Activated CD8-positive, alpha-beta memory T cell treated with anti-CD3 and anti-CD28 coated beads, Interleukin-2, amount 50 U/mL, for 48 hours (primary cell): ENCODE measurements around the gene CELA2A.
"Not testable (repeated sequence)": the region's sequence is repeated elsewhere in the genome, so short reads cannot be mapped to it uniquely, and the experiment has no call there.

Experiments
- DNase-seq: peaks from one replicate; pipeline ENCODE4 v3.0.0-alpha.2; 2020

CELA2A gene

GRCh38 chr1:15425521-15425920 lies 31.0 kb upstream of the CELA2A start:
- no peak for DNase-seq

DNA sequence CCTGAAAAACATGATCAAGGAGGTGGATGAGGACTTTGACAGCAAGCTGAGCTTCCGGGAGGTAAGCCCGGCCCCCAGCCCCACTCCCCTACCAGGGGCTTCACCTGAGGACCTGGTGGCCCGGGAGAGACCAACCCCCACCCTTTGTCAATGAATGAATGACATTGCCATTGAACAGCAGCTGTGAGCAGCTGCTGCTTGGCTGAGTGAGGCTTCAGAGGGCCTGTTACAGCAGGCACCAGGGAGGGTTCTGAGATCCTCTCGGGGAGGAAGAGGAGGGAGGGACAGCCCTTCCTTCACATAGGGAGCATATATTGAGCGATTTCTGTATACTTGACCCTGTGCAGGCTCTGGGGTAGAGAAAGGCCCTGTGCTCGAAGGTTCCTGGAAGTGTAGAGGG lies 30.6 kb upstream of the CELA2A start:
- DNase-seq: no peak

- DNase-seq: no peak
Observed at GRCh38 chr1:15426492-15427279, 29.8 kb upstream of the CELA2A start.

GRCh38 chr1:15427280-15427666 lies 29.3 kb upstream of the CELA2A start:
- no peak for DNase-seq

GRCh38 chr1:15428252-15428651 lies 28.3 kb upstream of the CELA2A start:
- not testable (repeated sequence) for DNase-seq

- DNase-seq: no peak
Observed at GRCh38 chr1:15428815-15429435, 27.6 kb upstream of the CELA2A start.

- DNase-seq: no peak
Observed at GRCh38 chr1:15429701-15430149, 26.8 kb upstream of the CELA2A start.

DNA sequence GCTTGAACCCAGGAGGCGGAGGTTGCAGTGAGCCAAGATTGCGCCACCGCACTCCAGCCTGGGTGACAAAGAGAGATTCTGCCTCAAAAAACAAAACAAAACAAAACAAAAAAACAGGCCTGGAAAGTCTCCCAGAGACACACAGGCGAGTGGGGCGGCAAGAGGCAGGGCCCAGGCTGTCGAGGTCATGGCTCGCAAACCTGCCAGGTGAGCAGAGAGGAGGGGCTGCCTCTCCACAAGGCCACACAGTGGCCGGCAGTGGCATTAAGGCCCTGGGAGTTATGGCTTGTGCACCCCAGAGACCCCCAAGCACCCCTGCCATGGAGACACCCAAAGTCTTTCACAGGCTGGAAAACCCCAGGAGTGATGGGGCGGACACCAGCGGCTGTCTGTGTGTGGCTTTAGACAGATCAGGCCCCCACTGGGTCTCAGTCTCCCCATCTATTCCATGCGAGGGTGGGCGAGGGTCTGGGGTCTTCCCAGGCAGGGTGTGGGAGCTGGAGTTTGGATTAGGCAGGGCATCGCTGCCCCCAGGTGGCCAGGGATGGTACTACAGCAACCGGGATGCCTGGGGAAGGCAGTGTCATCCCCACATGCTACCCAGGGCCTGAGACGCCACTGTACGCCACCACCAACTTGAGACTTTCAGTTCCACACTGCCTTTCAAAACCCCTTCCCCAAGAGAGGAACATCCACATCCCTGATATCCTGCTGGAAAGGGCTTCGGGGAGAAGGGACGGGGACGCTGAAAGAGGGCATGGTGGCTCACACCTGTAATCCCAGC lies 25.6 kb upstream of the CELA2A start:
- peak; percentile 95 for DNase-seq

GRCh38 chr1:15431571-15431948 lies 25.0 kb upstream of the CELA2A start:
- no peak for DNase-seq

DNA sequence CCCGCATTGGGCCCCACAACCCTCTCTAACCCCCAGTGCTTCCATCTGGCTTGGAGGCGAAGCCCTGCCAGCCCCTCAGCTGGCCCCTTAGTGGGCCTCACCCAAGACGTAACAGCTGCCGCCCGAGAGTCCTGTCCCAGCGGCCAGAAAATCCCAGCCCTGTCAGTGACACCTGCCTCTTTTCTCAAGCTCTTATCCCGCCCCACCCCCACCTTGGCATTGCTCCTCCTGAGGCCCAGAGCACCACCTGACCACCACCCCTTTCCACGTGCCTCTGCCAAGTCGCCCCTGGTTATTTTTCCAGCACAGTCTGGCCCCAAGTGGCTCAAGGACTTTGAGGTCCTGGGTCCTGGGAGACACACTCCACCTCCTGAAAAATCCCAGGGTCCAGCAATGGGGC lies 24.2 kb upstream of the CELA2A start:
- no peak for DNase-seq

- DNase-seq: no peak
Observed at GRCh38 chr1:15433471-15433870, 23.1 kb upstream of the CELA2A start.

GRCh38 chr1:15434739-15435138 lies 21.8 kb upstream of the CELA2A start:
- not testable (repeated sequence) for DNase-seq

DNA sequence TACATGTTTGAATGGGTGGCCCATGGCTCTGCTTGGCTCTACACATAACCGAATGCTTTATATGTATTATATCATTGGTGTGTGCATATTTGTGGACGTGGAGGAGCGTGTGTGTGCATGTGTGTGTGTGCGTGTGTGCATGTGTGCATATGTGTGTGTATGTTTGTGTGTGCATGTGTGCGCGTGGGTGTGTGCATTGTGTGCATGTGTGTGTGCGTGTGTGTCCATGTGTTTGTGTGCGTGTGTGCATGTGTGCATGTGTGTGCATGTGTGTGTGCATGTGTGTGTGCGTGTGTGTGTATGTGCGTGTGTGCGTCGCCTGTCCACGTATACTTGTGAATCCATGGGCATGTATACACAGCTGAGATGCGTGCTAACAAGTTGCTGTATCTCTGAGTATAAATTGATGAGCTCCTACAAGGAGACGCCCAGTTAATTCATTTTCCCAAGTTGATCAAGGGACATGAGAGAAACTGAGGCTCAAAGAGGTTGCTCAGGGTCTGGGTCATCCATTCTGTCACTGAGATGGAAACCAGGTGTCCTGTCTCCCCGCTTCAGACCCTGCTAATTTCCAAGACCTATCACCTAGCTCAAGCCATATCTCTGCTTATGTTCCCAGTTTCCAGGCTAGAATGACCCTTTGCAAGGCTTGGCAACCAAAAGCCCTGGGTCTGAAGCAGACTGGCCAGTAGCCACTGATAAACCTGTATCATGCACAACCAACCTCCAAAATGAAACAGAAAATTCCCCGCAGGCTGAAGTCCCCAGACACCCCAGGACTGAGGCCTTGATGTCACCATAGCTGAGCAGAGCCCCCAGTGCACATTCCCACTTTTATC lies 21.1 kb upstream of the CELA2A start:
- no peak for DNase-seq

DNA sequence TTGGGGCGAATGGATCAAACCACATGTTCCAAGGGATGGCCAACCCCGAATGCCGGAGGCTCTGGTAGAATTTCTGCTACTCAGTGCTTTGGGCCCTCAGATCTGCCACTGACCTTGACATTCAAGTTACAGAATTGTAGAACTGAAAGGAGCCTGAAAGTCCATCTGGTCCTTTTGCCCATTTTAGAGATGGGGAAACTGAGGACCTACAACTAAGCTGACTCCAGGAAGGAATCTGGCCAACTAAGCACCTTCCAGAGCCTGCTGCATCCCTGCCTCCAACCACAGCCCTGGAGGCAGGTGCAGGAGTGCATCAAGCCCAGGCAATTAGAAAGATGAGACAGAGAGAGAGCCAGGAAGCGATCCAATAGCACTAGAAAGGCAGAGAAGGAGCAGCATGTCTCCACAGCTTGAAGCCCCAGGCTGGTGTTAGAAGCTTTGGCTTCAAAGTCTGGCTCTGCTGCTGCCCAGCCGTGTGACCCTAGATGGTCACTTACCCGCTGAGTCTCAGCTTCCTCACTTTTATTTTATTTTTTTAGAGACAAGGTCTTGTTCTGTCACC lies 19.6 kb upstream of the CELA2A start:
- DNase-seq: no peak

DNA sequence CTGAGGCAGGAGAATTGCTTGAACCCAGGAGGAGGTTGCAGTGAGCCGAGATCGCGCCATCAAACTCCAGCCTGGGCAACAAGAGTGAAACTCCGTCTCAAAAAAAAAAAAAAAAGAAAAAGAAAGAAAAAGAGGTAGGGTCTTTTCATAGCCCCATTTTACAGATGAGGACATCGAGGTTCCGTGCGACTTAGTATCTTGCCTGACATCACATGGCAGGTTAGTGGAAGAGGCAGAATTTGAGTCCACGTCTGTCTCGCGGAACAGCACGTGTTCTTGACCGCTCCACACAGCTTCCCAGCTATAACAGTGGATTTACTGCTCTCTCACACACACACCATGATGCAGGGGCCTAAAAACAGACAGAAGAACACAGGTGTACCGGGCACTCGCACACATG lies 17.2 kb upstream of the CELA2A start:
- no peak for DNase-seq

DNA sequence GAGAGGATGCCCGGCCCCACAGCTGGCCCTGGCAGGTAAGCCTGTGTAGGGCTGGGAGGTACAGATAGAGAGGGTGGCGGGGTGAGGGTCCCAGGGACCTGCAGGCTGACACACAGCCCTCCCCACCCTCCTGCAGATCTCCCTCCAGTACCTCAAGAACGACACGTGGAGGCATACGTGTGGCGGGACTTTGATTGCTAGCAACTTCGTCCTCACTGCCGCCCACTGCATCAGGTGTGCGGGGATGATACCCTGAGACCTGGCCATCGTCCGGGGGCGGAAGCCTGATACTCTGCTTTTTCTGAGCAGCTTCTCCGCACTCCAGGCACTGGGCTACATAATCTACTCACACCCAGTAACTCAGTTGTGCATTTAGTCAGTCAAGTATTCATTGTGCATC lies 16.2 kb upstream of the CELA2A start:
- DNase-seq: no peak

DNA sequence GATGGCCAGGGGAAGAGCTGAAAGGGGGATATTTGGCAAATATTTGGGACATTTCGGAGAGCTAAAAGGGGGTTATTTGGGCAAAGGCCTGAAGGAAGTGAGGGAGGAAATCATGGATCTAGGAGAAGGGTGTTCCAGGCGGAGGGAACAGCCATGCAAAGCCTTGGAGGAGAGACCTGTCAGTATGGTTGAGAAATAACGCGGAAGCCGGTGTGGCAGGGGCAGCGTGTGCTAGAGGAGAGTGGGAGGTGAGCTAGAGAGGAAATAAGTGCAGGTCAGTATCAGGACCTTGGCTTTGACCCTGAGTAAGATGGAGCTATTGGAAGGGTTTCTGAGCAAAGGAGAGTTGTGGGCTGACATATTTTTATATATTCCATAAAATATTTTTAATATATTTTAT lies 15.3 kb upstream of the CELA2A start:
- no peak for DNase-seq

DNA sequence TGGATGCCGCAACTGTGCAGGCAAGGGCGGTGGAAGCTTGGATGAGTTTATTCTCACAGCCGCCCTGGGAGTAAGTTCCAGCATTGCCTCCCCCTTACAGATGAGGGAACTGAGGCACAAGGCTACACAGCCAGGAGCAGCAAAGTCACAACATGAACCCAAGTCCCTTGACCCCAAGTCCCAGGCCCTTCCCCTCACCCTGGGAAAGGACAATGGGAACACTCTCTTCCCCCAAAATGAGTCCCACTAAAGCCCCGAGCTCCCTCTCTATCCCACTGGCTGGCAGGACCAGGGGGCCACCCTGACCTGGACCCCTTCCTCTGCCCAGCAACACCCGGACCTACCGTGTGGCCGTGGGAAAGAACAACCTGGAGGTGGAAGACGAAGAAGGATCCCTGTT lies 14.4 kb upstream of the CELA2A start:
- DNase-seq: no peak

DNA sequence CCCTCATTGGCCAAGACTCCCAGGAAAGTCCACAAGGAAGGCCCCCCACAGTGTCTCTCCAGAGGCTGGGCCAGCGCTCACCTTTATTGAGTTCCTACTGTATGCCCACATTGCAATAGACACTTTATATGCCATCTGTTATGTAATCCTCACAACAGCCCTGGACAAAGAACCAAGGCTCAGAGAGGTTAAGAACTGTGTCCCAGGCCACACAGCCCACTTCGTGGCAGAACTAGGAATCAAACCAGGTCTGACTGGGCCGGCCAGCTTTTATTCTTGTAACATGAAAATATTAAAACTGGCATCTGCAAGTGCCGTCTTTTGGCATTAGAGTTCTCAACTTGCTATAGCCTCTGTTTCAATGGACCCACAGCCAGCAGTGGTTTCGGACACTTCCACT lies 13.8 kb upstream of the CELA2A start:
- no peak for DNase-seq

DNA sequence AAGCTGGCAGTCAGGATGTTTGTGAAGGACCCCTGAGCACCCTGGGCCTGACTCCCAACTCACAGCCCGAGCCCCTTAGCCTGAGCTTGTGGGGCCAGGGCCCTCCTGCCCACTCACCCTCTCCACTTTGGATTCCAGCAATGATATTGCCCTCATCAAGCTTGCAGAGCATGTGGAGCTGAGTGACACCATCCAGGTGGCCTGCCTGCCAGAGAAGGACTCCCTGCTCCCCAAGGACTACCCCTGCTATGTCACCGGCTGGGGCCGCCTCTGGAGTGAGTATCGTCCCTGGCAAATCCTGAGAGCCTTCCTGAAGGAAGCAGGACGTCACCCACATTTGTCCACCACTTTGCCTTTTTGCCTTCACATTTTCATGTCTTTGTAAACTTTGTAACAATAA lies 13.3 kb upstream of the CELA2A start:
- DNase-seq: no peak

GRCh38 chr1:15444468-15445389 lies 11.8 kb upstream of the CELA2A start:
- no peak for DNase-seq
